Stimulated activated naive CD8-positive, alpha-beta T cell treated with anti-CD3 and anti-CD28 coated beads, Interleukin-15, amount 100 ng/mL, for 72 hours (primary cell): ENCODE measurements around the gene CAPN10.
A peak's percentile ranks its signal among the peaks of the same experiment; 100 is the strongest.

Experiments used
- ATAC-seq: fragments of 150-1000 bp; cut with Tn5 transposase; 2 replicates; pipeline ENCODE4 v1.10.0; 2021; ENCODE audit warnings: mild to moderate bottlenecking, moderate library complexity
- DNase-seq, 2 donors: peaks; one replicate each; pipeline ENCODE4 v3.0.0; 2021 to 2022
- H3K27ac Mint-ChIP-seq, 2 donors: one replicate each; pipeline ENCODE4 v1.8.0; 2022; ENCODE audit warnings: mild to moderate bottlenecking in 2 of 2, mixed read lengths in 2 of 2, moderate library complexity in 2 of 2
- H3K27me3 Mint-ChIP-seq: one replicate; pipeline ENCODE4 v1.8.0; 2022; ENCODE audit warnings: mixed read lengths
- H3K4me1 Mint-ChIP-seq: one replicate; pipeline ENCODE4 v1.8.0; 2022; ENCODE audit warnings: mild to moderate bottlenecking, mixed read lengths
- H3K4me3 Mint-ChIP-seq, 2 donors: one replicate each; pipeline ENCODE4 v1.8.0; 2022; ENCODE audit warnings: mild to moderate bottlenecking in 2 of 2, mixed read lengths in 2 of 2, moderate library complexity in 1 of 2
- H3K9me3 Mint-ChIP-seq, 2 donors: one replicate each; pipeline ENCODE4 v1.8.0; 2022; ENCODE audit warnings: mixed read lengths in 2 of 2

CAPN10 gene

GRCh38 chr2:240599141-240599583 lies 12.6 kb downstream of the CAPN10 start:
- Mint-ChIP-seq H3K27me3 (no peaks in the 10 kb centered on the region), H3K27ac (peak overlapping the region; percentile 92 to 94), H3K9me3 (no peaks in the 10 kb centered on the region), H3K4me1 (no peaks in the 10 kb centered on the region), H3K4me3 (no peak overlapping the region)
- no peak for DNase-seq
- ATAC-seq = no peak

GRCh38 chr2:240600451-240600961 lies 14.0 kb downstream of the CAPN10 start:
- H3K4me3 Mint-ChIP-seq = no peak overlapping the region
- no peaks in the 10 kb centered on the region for H3K4me1 Mint-ChIP-seq
- no peak overlapping the region for H3K27ac Mint-ChIP-seq
- no peak for DNase-seq
- H3K27me3 Mint-ChIP-seq = no peaks in the 10 kb centered on the region
- H3K9me3 Mint-ChIP-seq = no peaks in the 10 kb centered on the region
- no peak for ATAC-seq

DNA sequence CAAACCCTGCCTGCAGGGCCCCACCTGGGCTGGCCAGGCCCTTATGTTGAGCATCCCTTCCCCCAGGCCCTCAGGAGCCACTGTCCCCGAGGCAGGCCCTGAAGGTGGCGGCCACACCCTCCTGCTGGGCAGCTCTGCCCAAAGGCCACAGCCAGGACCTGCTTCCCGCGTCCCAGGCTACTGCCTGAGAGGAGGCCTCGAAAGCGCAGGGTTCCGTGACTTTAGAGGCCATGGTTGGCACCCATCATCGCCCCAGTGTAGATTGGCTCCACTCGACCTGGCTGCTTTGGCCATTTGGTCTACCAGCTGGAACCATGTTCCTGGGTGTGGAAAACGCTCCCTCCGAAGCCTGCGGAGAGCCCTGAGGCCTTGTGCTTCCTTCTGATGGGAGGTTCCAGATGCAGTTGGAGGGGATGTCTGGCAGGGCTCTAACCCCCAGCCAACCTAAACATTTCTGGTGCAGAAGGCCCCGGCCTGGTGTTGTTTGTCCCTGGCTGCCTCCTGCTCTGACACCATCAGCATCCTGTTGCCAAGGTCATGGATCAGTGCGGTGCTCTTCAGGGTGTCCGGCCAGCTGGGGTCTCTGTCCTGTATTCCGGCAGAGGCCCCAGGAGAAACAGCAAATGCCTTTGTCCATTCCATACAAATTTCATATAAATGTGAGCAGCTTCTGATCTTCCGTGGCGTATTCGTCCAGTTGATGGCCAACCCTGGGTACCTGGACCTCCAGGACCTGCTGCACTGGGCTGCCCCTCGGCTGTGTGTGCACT lies 14.7 kb downstream of the CAPN10 start:
- Mint-ChIP-seq H3K4me1 (no peaks in the 10 kb centered on the region), H3K4me3 (no peak overlapping the region), H3K27ac (no peak overlapping the region), H3K9me3 (no peaks in the 10 kb centered on the region), H3K27me3 (no peaks in the 10 kb centered on the region)
- DNase-seq = no peak
- no peak for ATAC-seq

DNA sequence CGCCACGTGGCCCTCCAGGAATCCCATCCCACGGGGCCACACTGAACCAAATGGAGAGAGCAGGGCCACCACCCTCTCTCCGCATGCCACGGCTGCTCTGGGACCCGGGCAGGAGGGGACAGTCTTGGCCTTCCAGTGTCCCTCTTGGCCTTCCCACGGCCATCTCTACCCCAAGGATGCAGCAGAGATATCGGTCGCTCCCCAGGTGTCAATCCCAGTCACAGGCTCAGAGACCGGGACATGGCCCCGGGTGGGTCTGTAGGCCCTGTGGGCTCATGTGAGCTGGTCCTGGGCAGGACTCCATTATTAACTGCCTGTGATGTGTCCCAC lies 15.3 kb downstream of the CAPN10 start:
- ATAC-seq = no peak
- H3K9me3 Mint-ChIP-seq = no peaks in the 10 kb centered on the region
- no peak overlapping the region for H3K4me3 Mint-ChIP-seq
- H3K27me3 Mint-ChIP-seq = no peaks in the 10 kb centered on the region
- no peaks in the 10 kb centered on the region for H3K4me1 Mint-ChIP-seq
- no peak for DNase-seq
- no peak overlapping the region for H3K27ac Mint-ChIP-seq

DNA sequence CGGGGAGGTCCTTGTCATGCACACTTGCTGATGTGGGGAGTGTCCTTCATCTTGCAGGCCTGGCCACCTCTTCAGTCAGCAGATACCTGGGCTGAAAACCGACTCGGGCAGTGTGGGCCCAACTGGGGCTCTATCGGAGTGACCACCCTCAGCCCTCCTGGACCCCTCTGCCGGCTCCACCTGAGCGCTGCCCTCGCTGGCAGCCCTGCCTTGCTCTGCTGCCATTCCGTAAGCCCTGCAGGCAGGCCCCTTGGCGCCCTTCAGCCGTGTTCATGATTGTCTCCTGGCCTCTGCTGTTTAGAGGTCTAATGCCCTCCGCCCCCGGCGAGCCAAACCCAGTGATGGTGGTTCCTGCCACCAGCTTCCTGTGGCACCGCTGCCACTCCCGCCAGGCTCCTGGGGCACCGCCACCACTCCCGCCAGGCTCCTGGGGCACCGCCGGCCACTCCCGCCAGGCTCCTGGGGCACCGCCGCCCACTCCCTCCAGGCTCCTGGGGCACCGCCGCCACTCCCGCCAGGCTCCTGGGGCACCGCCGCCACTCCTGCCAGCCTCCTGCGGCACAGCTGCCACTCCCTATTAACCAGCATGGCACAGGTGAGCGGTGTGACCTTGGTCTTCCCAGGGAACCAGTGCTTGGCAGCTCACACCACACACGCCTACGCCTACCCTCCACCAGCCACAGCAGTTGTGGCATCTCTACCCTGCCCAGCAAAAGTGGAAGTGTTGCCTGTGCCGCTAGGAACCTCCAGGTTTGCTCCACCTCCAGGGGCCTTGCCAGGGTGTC lies 15.9 kb downstream of the CAPN10 start:
- no peaks in the 10 kb centered on the region for H3K27me3 Mint-ChIP-seq
- H3K4me3 Mint-ChIP-seq = no peak overlapping the region
- no peak for ATAC-seq
- no peaks in the 10 kb centered on the region for H3K4me1 Mint-ChIP-seq
- no peaks in the 10 kb centered on the region for H3K9me3 Mint-ChIP-seq
- DNase-seq = no peak
- H3K27ac Mint-ChIP-seq = peak overlapping the region in 1 of 2 donors; percentile 60

GRCh38 chr2:240603081-240603835 lies 16.7 kb downstream of the CAPN10 start:
- no peaks in the 10 kb centered on the region for H3K4me1 Mint-ChIP-seq
- ATAC-seq (peak; percentile 8), DNase-seq (no peak)
- H3K27ac Mint-ChIP-seq = peak overlapping the region in 1 of 2 donors; percentile 60
- H3K9me3 Mint-ChIP-seq = no peaks in the 10 kb centered on the region
- H3K27me3 Mint-ChIP-seq = no peaks in the 10 kb centered on the region
- no peak overlapping the region for H3K4me3 Mint-ChIP-seq

DNA sequence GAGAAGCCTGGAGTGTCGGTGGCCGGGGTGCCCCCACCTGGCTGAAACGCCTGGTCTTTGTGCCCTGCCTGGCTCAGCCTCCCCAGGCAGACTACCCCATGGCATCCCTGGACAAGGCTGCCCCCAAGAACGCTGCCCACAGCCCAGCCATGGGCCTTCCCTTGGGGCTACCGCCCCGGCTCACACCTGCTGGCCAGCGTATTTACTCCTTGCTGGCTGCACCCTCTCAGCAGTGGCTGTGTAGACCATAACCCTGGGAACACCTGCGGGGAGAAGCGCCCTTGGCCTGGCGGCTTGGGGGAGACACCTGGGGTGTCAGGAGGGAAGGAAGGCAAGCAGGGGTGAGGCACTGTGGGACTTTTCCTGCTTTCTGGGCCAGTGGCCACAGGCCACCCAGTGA lies 17.3 kb downstream of the CAPN10 start:
- Mint-ChIP-seq H3K9me3 (no peaks in the 10 kb centered on the region), H3K4me1 (peaks cover under 1% of the 10 kb centered on the region), H3K27ac (peak overlapping the region in 1 of 2 donors; percentile 68), H3K27me3 (no peaks in the 10 kb centered on the region), H3K4me3 (no peak overlapping the region)
- no peak for DNase-seq
- no peak for ATAC-seq

- DNase-seq (no peak), ATAC-seq (no peak)
- H3K4me1 Mint-ChIP-seq = peaks cover 6% of the 10 kb centered on the region
- no peak overlapping the region for H3K4me3 Mint-ChIP-seq
- no peaks in the 10 kb centered on the region for H3K9me3 Mint-ChIP-seq
- H3K27ac Mint-ChIP-seq = peak overlapping the region in 1 of 2 donors; percentile 36
- no peaks in the 10 kb centered on the region for H3K27me3 Mint-ChIP-seq
Observed at GRCh38 chr2:240604291-240604938, 17.9 kb downstream of the CAPN10 start.

- H3K9me3 Mint-ChIP-seq = no peaks in the 10 kb centered on the region
Observed at GRCh38 chr2:240604939-240605716, 18.6 kb downstream of the CAPN10 start.

DNA sequence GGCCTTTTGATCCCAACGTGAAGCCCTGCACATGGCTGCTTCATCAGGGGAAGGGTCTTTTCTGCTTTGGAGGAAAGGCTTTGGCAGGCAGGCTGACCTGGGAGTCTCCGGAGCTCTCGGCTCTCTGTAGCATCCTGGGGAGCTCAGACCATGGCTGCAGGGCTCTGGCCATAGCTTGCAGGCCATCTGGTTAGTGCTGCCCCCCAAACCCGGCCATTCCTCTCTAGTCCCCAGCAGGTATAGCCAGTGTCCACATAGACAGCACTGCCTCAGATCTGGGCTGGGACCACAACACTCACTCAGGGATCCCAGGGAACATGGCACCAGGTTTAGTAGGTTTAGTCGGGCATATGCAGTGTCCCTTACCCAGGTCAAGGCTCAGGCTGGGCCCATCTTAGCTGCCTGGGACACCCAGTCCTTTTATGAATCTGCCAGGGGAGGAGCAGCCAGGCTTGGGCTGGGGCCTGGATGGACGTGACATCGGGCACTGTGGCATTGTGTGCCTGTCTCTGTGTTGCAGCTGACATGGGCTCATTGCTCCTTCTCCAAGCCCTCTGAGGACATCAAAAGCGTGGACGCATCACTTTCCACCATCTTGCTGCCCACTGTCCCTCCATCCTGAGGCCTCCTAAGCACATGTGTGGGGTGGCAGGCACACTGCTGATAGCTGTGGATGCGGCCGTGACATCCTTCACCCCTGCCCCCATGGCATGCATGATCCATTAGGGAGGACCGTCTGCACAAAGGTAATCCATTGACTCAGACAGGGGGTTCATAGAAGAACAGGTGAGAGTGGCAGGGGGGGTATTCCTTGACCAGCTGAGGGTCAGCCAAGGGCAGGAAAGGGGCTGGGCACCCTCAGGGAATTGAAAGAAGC lies 19.6 kb downstream of the CAPN10 start:
- H3K4me3 Mint-ChIP-seq = no peak overlapping the region
- ATAC-seq (no peak), DNase-seq (no peak)
- no peaks in the 10 kb centered on the region for H3K27me3 Mint-ChIP-seq
- no peaks in the 10 kb centered on the region for H3K9me3 Mint-ChIP-seq
- peaks cover 6% of the 10 kb centered on the region for H3K4me1 Mint-ChIP-seq
- H3K27ac Mint-ChIP-seq = peak overlapping the region in 1 of 2 donors; percentile 62

More at GRCh38 chr2:240604939-240605716, 18.6 kb downstream of the CAPN10 start:
- ATAC-seq (no peak), DNase-seq (no peak)
- H3K4me3 Mint-ChIP-seq = no peak overlapping the region
- no peaks in the 10 kb centered on the region for H3K27me3 Mint-ChIP-seq
- peaks cover 6% of the 10 kb centered on the region for H3K4me1 Mint-ChIP-seq
- peak overlapping the region; percentile 36 to 62 for H3K27ac Mint-ChIP-seq

GRCh38 chr2:240611601-240612210 lies 25.2 kb downstream of the CAPN10 start:
- peak; percentile 77 for ATAC-seq
- DNase-seq = peak in 1 of 2 donors; percentile 47

DNA sequence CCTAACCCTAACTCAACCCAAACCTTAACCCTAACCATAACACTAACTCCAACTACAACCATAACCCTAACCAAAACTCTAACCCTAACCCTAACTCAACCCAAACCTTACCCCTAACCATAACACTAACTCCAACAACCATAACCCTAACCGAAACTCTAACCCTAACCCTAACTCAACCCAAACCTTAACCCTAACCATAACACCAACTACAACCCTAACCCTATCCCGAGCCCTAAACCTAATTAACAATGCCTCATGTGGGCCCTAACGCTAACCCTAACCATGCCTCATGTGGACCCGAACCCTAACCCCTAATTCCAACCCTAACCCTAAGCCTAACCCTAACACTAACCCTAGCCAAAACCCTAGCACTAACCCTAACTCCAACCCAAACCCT lies 27.2 kb downstream of the CAPN10 start:
- DNase-seq (no peak), ATAC-seq (no peak)
- H3K27ac Mint-ChIP-seq = no peak overlapping the region
- peaks cover 7% of the 10 kb centered on the region for H3K4me1 Mint-ChIP-seq
- no peak overlapping the region for H3K4me3 Mint-ChIP-seq
- H3K27me3 Mint-ChIP-seq = no peaks in the 10 kb centered on the region
- peaks cover 7 to 8% of the 10 kb centered on the region in 2 donors for H3K9me3 Mint-ChIP-seq

More at GRCh38 chr2:240611601-240612210, 25.2 kb downstream of the CAPN10 start:
- H3K27me3 Mint-ChIP-seq = no peaks in the 10 kb centered on the region
- peaks cover 0 to 6% of the 10 kb centered on the region in 2 donors for H3K9me3 Mint-ChIP-seq
- peak overlapping the region; percentile 60 to 92 for H3K27ac Mint-ChIP-seq
- H3K4me1 Mint-ChIP-seq = peaks cover 6% of the 10 kb centered on the region
- no peak overlapping the region for H3K4me3 Mint-ChIP-seq

GRCh38 chr2:240614391-240614790 lies 27.9 kb downstream of the CAPN10 start:
- peaks cover 7% of the 10 kb centered on the region for H3K4me1 Mint-ChIP-seq
- ATAC-seq = no peak
- no peak overlapping the region for H3K27ac Mint-ChIP-seq
- H3K4me3 Mint-ChIP-seq = no peak overlapping the region
- peaks cover 7 to 8% of the 10 kb centered on the region in 2 donors for H3K9me3 Mint-ChIP-seq
- no peak for DNase-seq
- no peaks in the 10 kb centered on the region for H3K27me3 Mint-ChIP-seq
